Adipocyte (in vitro differentiated cells): ENCODE data around the gene DDX42.

Experiments used
- DNase-seq: peaks from one replicate; pipeline ENCODE4 v3.0.0-alpha.2; 2015; ENCODE audit warnings: low read depth
- H3K27me3 ChIP-seq: replicated peaks from 2 replicates; pipeline ENCODE4 v1.7.0; 2013; ENCODE audit warnings: mild to moderate bottlenecking, low read length, moderate library complexity; ENCODE audit not compliant: control insufficient read depth, insufficient read depth
- H3K36me3 ChIP-seq: 2 replicates; pipeline ENCODE4 v1.7.0; 2013; ENCODE audit warnings: low read length, mild to moderate bottlenecking, moderate library complexity; ENCODE audit not compliant: control insufficient read depth, insufficient read depth, severe bottlenecking
- H3K4me1 ChIP-seq: 2 replicates; pipeline ENCODE4 v1.7.0; 2013; ENCODE audit warnings: mild to moderate bottlenecking, low read length, moderate library complexity; ENCODE audit not compliant: control insufficient read depth, insufficient read depth
- H3K4me3 ChIP-seq: 2 replicates; pipeline ENCODE4 v1.7.0; 2013; ENCODE audit warnings: mild to moderate bottlenecking, low read length, moderate library complexity
- H3K9ac ChIP-seq: 2 replicates; pipeline ENCODE4 v1.7.0; 2013; ENCODE audit warnings: mild to moderate bottlenecking, low read length, moderate library complexity
- H3K9me3 ChIP-seq: 2 replicates; pipeline ENCODE4 v1.7.0; 2013; ENCODE audit warnings: mild to moderate bottlenecking, low read length, moderate library complexity; ENCODE audit not compliant: control insufficient read depth

Gene DDX42

DNA sequence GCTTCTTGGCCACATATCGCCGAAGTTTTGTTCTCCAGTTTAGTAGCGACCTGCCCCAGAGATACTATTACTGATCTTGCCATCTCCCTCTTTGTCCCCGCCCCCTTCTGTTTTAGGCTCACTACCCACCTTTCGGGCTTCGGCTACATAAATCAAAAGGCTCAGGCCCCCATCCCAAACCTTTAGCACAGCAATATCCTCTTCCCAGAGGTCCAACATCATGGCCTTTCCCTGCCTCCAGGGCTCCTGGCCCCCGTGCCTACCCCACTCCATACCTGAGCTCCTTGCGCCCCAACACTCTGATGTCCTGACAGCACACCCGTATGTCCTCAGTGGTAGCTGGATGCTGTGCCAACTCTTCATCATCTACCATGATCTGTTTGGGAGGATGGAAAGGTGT, 50.4 kb downstream of the DDX42 start:
- Histone ChIP-seq H3K9ac (no peak overlapping the region), H3K9me3 (no peaks in the 10 kb centered on the region), H3K27me3 (no peaks in the 10 kb centered on the region), H3K4me3 (no peak overlapping the region), H3K4me1 (peaks cover 24% of the 10 kb centered on the region), H3K36me3 (peaks cover 71% of the 10 kb centered on the region)
- no peak for DNase-seq

DNA sequence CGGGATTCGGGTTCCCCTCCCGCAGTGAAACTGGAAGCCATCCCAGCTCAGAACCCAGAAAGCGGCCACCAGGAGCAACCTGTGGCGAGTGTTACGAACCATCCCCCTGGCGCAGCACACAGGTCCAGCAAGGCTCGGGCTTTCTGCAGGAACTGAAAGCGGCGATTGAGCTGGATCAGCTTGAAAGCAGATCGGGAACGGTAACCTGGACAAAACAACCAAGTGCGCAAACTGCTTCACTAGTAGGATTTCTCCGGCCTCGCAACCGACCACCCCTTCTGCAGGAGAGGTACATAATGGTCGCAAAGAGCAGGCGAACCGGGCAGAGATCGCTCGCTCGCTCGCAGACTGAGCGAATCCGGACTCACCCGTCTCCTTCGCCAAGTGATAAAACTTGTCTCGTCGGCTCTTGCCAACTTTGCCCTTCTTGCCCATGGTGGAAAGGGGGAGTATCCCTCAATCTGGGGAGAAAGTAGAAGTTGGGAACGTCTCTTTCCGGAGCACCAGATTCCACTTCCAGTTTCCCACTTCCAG, 52.6 kb downstream of the DDX42 start:
- peak overlapping the region; percentile 96 for H3K4me3 ChIP-seq
- peaks cover 71% of the 10 kb centered on the region for H3K36me3 ChIP-seq
- DNase-seq, result peak; percentile 40
- H3K9me3 ChIP-seq, result no peaks in the 10 kb centered on the region
- peak overlapping the region; percentile 98 for H3K9ac ChIP-seq
- H3K4me1 ChIP-seq, result peaks cover 25% of the 10 kb centered on the region
- H3K27me3 ChIP-seq, result no peaks in the 10 kb centered on the region

DNA sequence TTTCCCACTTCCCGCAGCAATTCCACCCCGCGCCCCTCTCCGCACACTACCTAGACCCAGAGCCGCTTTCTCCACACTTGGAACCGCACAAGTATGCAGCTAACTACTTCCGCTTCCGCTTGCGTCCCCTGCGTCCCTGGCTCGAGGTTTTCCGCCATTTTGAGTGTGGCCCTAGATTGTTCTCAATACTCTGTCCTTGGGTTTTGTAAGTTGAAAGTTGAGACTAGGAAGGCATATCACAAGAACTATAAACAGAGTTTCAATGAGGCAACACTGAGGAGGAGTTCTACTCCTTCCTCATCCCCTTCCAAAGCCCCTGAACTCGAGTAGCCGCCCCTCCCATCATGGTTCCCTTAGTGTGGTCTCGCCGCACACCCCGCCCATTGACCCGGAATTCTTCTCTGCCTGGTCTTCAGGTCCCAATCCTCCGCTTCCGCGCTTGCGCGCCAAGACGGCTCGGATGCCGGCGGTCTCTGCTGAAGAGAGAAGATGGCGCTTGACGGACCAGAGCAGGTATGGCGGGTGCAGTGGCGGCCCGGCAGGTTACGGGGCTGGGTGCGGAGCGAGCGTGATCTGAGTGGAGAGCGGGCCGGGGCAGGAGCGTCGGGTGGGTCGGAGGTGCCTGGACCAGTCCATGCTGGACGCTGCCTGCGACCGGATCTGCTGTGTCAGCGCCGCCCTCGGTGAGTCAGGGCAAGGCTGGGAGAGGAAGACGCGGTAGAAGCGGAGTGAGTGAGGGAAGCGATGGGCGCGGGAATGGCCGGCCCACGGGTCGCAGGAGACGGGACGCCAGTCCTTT, 53.2 kb downstream of the DDX42 start, which contains the start of the genes FTSJ3 and PSMC5:
TSS of gene FTSJ3 (minus strand) at position 662 of the 799 bp plus-strand sequence. CDS start 761 bp downstream, outside the sequence.
TSS of gene PSMC5 (plus strand) at position 430 of the 799 bp plus-strand sequence. CDS start at position 490, 60 bp downstream.
- Histone ChIP-seq H3K4me1 (peaks cover 25% of the 10 kb centered on the region), H3K9me3 (no peaks in the 10 kb centered on the region), H3K27me3 (no peaks in the 10 kb centered on the region), H3K4me3 (peak within 1 kb of the TSS; percentile 96), H3K9ac (peak within 1 kb of the TSS; percentile 98), H3K36me3 (peaks cover 71% of the 10 kb centered on the region)
- DNase-seq, result peak; percentile 98

DNA sequence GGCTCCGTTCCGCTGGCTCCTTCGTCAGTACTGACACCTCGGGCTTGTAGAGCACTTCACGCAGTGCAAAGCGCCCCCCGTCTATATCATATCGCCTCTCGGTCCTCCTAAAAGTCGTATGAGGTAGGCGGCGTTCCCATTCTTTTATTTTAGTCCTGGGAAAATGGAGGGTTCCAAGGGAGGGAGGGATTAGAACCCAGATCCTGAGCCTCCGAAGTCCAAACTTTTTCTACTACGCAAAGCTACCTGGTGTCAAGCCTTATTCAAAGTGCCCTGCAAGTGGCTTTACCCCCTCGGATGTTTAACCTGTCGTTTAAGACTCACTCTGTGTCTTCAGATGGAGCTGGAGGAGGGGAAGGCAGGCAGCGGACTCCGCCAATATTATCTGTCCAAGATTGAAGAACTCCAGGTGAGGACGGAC, 53.8 kb downstream of the DDX42 start:
- Histone ChIP-seq H3K4me3 (peak overlapping the region; percentile 96), H3K9ac (peak overlapping the region; percentile 98), H3K27me3 (no peaks in the 10 kb centered on the region), H3K36me3 (peaks cover 71% of the 10 kb centered on the region), H3K9me3 (no peaks in the 10 kb centered on the region), H3K4me1 (peaks cover 25% of the 10 kb centered on the region)
- peak; percentile 19 for DNase-seq

DNA sequence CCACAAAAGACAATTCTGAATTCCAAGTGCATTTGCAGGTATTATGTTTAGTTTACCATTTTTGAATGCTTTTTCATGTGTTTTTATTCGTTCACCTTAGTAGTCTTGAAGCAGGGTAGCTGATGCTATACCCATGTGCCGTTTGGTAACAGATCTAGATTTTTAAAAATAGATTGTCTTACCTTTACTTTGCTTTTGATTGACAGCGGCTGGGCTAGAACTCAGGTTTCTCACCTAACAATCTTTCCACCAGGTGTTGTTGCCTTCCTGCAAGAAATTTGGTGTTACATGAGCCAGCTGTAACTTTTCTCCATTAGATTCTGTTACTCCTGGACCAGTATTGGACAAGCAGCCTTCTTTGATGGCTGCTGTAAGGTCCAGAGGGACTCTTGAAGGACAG, 55.0 kb downstream of the DDX42 start:
- H3K27me3 ChIP-seq, result no peaks in the 10 kb centered on the region
- H3K4me3 ChIP-seq, result peak overlapping the region; percentile 96
- DNase-seq, result no peak
- H3K36me3 ChIP-seq, result peaks cover 73% of the 10 kb centered on the region
- peak overlapping the region; percentile 98 for H3K9ac ChIP-seq
- H3K9me3 ChIP-seq, result no peaks in the 10 kb centered on the region
- peaks cover 25% of the 10 kb centered on the region for H3K4me1 ChIP-seq

DNA sequence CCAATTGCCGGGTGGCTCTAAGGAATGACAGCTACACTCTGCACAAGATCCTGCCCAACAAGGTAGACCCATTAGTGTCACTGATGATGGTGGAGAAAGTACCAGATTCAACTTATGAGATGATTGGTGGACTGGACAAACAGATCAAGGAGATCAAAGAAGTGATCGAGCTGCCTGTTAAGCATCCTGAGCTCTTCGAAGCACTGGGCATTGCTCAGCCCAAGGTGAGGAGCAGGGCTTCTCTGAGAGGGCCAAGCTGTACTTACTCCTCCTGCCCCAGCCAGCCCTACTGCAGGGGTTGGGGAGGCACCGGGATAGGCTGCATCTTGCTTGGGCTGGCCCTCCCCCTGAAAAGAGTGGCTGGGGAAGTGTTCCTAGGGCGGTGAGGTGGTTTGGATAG, 56.3 kb downstream of the DDX42 start:
- H3K27me3 ChIP-seq, result no peaks in the 10 kb centered on the region
- H3K4me1 ChIP-seq, result peaks cover 36% of the 10 kb centered on the region
- H3K9ac ChIP-seq, result no peak overlapping the region
- no peaks in the 10 kb centered on the region for H3K9me3 ChIP-seq
- no peak overlapping the region for H3K4me3 ChIP-seq
- peaks cover 72% of the 10 kb centered on the region for H3K36me3 ChIP-seq
- no peak for DNase-seq

DNA sequence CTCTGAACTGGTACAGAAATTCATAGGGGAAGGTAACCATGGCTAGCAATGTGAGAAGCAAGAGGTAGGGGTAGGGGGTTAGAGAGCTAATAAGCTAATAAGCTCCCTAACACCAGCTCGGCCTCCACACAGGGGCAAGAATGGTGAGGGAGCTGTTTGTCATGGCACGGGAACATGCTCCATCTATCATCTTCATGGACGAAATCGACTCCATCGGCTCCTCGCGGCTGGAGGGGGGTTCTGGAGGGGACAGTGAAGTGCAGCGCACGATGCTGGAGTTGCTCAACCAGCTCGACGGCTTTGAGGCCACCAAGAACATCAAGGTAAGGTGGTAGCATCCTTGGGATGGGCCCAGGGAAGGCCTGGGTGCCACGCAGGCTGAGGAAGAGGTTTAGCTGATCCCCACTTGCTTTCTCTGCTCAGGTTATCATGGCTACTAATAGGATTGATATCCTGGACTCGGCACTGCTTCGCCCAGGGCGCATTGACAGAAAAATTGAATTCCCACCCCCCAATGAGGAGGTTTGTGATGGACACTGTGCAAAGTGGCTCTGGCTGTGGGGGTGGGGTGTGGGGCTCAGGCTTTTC, 57.0 kb downstream of the DDX42 start:
- Histone ChIP-seq H3K4me1 (peaks cover 32% of the 10 kb centered on the region), H3K9ac (no peak overlapping the region), H3K4me3 (no peak overlapping the region), H3K27me3 (no peaks in the 10 kb centered on the region), H3K9me3 (no peaks in the 10 kb centered on the region), H3K36me3 (peaks cover 73% of the 10 kb centered on the region)
- DNase-seq, result no peak

DNA sequence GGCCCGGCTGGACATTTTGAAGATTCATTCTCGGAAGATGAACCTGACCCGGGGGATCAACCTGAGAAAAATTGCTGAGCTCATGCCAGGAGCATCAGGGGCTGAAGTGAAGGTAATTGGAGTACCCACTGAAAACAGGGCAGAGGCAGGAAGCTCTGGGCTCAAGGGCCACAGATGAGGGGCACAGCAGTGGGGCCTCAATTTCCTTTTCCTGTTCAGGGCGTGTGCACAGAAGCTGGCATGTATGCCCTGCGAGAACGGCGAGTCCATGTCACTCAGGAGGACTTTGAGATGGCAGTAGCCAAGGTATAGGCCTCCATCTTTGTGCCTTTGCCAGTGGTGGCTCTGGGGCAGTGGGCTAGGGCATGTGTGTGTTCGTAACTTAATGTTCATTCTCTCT, 57.5 kb downstream of the DDX42 start:
- Histone ChIP-seq H3K36me3 (peaks cover 78% of the 10 kb centered on the region), H3K27me3 (no peaks in the 10 kb centered on the region)
- DNase-seq, result no peak

DNA sequence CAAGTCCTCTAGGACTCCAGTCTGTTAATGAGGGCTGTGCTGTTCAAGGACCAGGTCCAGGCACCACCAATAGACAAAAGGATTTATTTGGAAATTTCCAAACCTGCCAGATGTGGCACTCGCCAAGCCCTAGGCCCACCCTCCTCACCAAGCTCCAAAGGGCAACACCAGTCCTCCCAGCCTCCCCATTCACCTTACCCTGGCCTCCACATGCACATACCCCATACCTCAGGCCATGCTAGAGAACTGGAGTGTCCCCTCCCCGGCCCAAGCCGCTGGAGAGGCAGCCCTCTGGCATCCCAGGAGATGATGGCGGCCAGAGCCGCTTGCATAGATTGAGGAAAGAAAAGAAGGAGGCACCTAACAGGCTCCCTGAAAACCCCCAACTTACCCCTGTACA, 58.0 kb downstream of the DDX42 start:
- Histone ChIP-seq H3K36me3 (peaks cover 83% of the 10 kb centered on the region), H3K9me3 (no peaks in the 10 kb centered on the region), H3K4me1 (peaks cover 30% of the 10 kb centered on the region), H3K4me3 (no peak overlapping the region), H3K27me3 (no peaks in the 10 kb centered on the region), H3K9ac (no peak overlapping the region)
- DNase-seq, result no peak

More for the DNA sequence above, 57.5 kb downstream of the DDX42 start:
- no peak overlapping the region for H3K9ac ChIP-seq
- peaks cover 30% of the 10 kb centered on the region for H3K4me1 ChIP-seq
- H3K4me3 ChIP-seq, result no peak overlapping the region
- H3K9me3 ChIP-seq, result no peaks in the 10 kb centered on the region

DNA sequence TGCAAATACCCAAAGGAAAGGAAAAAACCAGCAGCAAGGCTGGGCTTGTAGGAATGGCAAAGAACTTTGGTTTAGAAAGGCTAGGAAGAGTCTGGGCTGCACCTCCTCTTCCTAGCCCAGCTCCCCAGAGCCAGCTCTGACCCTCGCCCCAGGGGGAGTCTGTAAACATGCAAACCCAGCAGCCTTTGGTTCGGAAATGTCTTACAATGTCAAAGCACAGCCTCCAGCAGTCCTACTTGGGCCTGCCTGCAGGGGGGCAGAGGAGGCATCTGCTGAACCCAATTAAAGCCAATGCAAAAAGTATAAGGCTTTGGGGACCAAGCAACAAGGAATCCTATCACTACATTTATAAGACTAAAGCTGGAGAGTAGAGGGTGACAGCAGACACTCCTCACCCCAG, 58.5 kb downstream of the DDX42 start:
- Histone ChIP-seq H3K36me3 (peaks cover 88% of the 10 kb centered on the region), H3K4me1 (peaks cover 33% of the 10 kb centered on the region), H3K27me3 (no peaks in the 10 kb centered on the region), H3K4me3 (no peak overlapping the region), H3K9me3 (no peaks in the 10 kb centered on the region), H3K9ac (no peak overlapping the region)
- no peak for DNase-seq

DNA sequence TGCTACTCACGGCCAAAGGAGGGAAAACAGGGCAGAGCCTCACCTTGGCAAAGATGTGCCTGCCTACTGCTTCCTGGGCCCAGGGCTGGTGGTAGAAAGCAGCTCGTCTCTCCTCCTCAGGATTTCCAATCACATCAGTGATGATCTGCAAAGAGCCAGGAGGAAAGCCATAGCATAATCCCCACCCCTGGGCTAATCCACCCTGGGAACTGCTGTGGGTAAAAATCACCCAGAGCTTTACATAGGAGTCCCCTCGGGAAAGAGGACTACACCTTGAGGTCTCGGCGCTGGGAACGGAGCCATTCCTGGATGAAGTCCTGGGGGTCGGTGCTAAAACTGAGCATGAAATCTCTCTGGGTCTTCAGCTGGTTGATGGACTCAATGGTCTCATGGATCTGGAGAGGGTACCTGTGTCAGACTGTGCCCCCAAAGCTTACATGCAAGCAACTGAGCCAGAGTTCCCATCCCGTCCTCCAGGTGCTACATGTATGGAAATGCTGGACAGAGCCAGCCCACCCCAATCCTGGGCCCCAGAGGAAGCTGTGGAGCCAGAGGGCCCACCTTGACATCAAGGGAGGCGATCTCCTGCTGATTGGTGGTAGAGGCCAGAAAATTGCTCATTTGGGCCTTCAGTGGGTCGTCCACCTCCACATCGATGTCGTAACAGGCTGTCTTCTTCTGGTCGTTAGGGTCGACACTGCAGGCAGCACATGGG, 59.2 kb downstream of the DDX42 start:
- Histone ChIP-seq H3K9me3 (no peaks in the 10 kb centered on the region), H3K27me3 (no peaks in the 10 kb centered on the region), H3K36me3 (peaks cover 88% of the 10 kb centered on the region), H3K4me3 (no peak overlapping the region), H3K9ac (no peak overlapping the region), H3K4me1 (peaks cover 37% of the 10 kb centered on the region)
- DNase-seq, result no peak
